Endothelial cell of umbilical vein (primary cell): ENCODE measurements around the gene PRR5L. TPM values are rescaled to one million over a fixed set of nuclear protein-coding genes. Genes with fewer than 3 reads are reported as not detected.

Experiments
- BruUV-seq: library from RNA; stranded (reverse); fragments of 400-500 nt; replicated peaks from 2 replicates; lab custom pipeline; 2021; lab: Mats Ljungman, UMichigan
- CTCF ChIA-PET: fragments of 300-600, 350-600 bp; sonication (Branson Sonifier 250); formaldehyde crosslinking; loops from one replicate; lab custom pipeline; 2021; ENCODE audit warnings: antibody characterized with exemption, inconsistent platforms; lab: Charles Lee
- POLR2A ChIA-PET: fragments of 300-600, 350-600 bp; sonication (Branson Sonifier 250); formaldehyde crosslinking; loops from one replicate; lab custom pipeline; 2021; ENCODE audit warnings: antibody characterized with exemption, inconsistent platforms; lab: Charles Lee
- DNase-seq: peaks from one replicate; pipeline ENCODE4 v3.0.0-alpha.2; 2011; ENCODE audit warnings: low read depth, low spot score
- FAIRE-seq: peaks from 2 replicates; lab custom pipeline; 2011; peaks lifted over from hg19 to GRCh38; lab: Jason Lieb, UNC
- H2AFZ ChIP-seq: 2 replicates; pipeline ENCODE4 v1.6.0; 2012; ENCODE audit warnings: low read depth, low read length, control low read depth, inconsistent platforms
- H3K27ac ChIP-seq: 2 replicates; pipeline ENCODE4 v1.5.1; 2011; ENCODE audit warnings: low read depth, mild to moderate bottlenecking, control low read depth, low read length, moderate library complexity; ENCODE audit not compliant: insufficient read depth
- H3K27me3 ChIP-seq, 2 experiments: 2 replicates each; pipeline versions ENCODE4 v1.6.0 to v1.6.1; 2011; ENCODE audit warnings: low read length in 2 of 2, mixed read lengths in 1 of 2; ENCODE audit not compliant: control insufficient read depth in 2 of 2, insufficient read depth in 2 of 2
- H3K36me3 ChIP-seq, 2 experiments: 2 replicates in 1 of 2; 3 replicates in 1 of 2; pipeline ENCODE4 v1.5.1; 2011; ENCODE audit warnings: low read length in 2 of 2, mild to moderate bottlenecking in 1 of 2, moderate library complexity in 1 of 2; ENCODE audit not compliant: control insufficient read depth in 2 of 2, insufficient read depth in 2 of 2; ENCODE audit errors: extremely low read depth in 1 of 2
- H3K4me1 ChIP-seq: 3 replicates; pipeline ENCODE4 v1.5.1; 2011; ENCODE audit warnings: mild to moderate bottlenecking, low read length; ENCODE audit not compliant: control insufficient read depth, insufficient read depth; ENCODE audit errors: extremely low read depth
- H3K4me2 ChIP-seq: 2 replicates; pipeline ENCODE4 v1.6.1; 2011; ENCODE audit warnings: low read length, control low read depth, mixed read lengths; ENCODE audit not compliant: insufficient read depth
- H3K4me3 ChIP-seq, 3 experiments: fragments of 200-600 bp in 1 of 3; sonication (generic), shearing (Covaris generic) in 1 of 3; replicated peaks in 1 of 3; 2 replicates each; pipeline ENCODE4 v1.5.1; 2011 to 2016; ENCODE audit warnings: control low read depth in 3 of 3, low read length in 3 of 3, mild to moderate bottlenecking in 2 of 3, inconsistent platforms in 1 of 3, low read depth in 1 of 3, moderate library complexity in 1 of 3; ENCODE audit not compliant: insufficient read depth in 1 of 3
- H3K79me2 ChIP-seq: 2 replicates; pipeline ENCODE4 v1.6.0; 2012; ENCODE audit warnings: low read length, inconsistent platforms; ENCODE audit not compliant: control insufficient read depth, insufficient read depth
- H3K9ac ChIP-seq: replicated peaks from 2 replicates; pipeline ENCODE3; 2011; ENCODE audit warnings: low read length, control low read depth; ENCODE audit not compliant: insufficient read depth; ENCODE audit errors: extremely low read depth
- H3K9me1 ChIP-seq: replicated peaks from 3 replicates; pipeline ENCODE4 v1.6.0; 2011; ENCODE audit warnings: mild to moderate bottlenecking, low read length; ENCODE audit not compliant: control insufficient read depth, insufficient read depth; ENCODE audit errors: extremely low read depth
- H3K9me3 ChIP-seq: replicated peaks from 2 replicates; pipeline ENCODE4 v1.5.1; 2012; ENCODE audit warnings: low read length, inconsistent platforms; ENCODE audit not compliant: control insufficient read depth, insufficient read depth
- H4K20me1 ChIP-seq: replicated peaks from 2 replicates; pipeline ENCODE3; 2011; ENCODE audit warnings: mild to moderate bottlenecking, low read length; ENCODE audit not compliant: control insufficient read depth, insufficient read depth; ENCODE audit errors: extremely low read depth
- CTCF ChIP-seq, 2 donors: IDR thresholded peaks; 1 replicate in 1 of 2; 2 replicates in 1 of 2; pipeline ENCODE4 v1.5.1; 2011; ENCODE audit warnings: low read length in 2 of 2, mild to moderate bottlenecking in 2 of 2, moderate library complexity in 2 of 2, control low read depth in 1 of 2, inconsistent platforms in 1 of 2, low read depth in 1 of 2; ENCODE audit not compliant: insufficient read depth in 1 of 2; ENCODE audit errors: extremely low read depth in 1 of 2
- EZH2 ChIP-seq: IDR thresholded peaks from 2 replicates; pipeline ENCODE4 v1.6.1; 2012; ENCODE audit warnings: borderline replicate concordance, low read depth, mild to moderate bottlenecking, moderate library complexity, low read length, inconsistent platforms; ENCODE audit not compliant: severe bottlenecking
- FOS ChIP-seq: IDR thresholded peaks from 2 replicates; pipeline ENCODE4 v1.6.1; 2011; ENCODE audit warnings: mild to moderate bottlenecking, low read length, moderate library complexity, borderline replicate concordance; ENCODE audit not compliant: insufficient read depth
- GATA2 ChIP-seq: IDR thresholded peaks from 2 replicates; pipeline ENCODE4 v1.7.0; 2011; ENCODE audit warnings: low read depth, mild to moderate bottlenecking, moderate library complexity, mixed read lengths, low read length; ENCODE audit not compliant: insufficient read length, insufficient read depth
- JUN ChIP-seq: IDR thresholded peaks from 2 replicates; pipeline ENCODE4 v1.6.1; 2011; ENCODE audit warnings: borderline replicate concordance, low read depth; ENCODE audit not compliant: insufficient read length, insufficient read depth
- MYC ChIP-seq: IDR thresholded peaks from one replicate; pipeline ENCODE4 v1.6.1; 2011; ENCODE audit warnings: mild to moderate bottlenecking, low read depth, low read length
- POLR2A ChIP-seq: IDR thresholded peaks from 2 replicates; pipeline ENCODE4 v1.6.1; 2012; ENCODE audit warnings: low read depth, mild to moderate bottlenecking, control low read depth, low read length
- POLR2AphosphoS5 ChIP-seq: IDR thresholded peaks from 2 replicates; pipeline ENCODE4 v1.6.1; 2012; ENCODE audit warnings: low read depth, mild to moderate bottlenecking, control low read depth, low read length, moderate library complexity; ENCODE audit not compliant: insufficient read depth
- dilution Hi-C: fragments of 300-500 bp; cut with MboI; formaldehyde crosslinking; loops from one replicate; pipeline ENCODE4 v1.15.0; 2019; ENCODE audit warnings: low sequenced_read_pairs; ENCODE audit not compliant: extremely low pct_ligation_motif_present
- intact Hi-C: fragments of 100-400 bp; cut with micrococcal nuclease; formaldehyde crosslinking; loops from one replicate; pipeline ENCODE4 v1.10.0; 2022
- polyA plus RNA-seq, 4 experiments: library from polyadenylated mRNA; depleted of rRNA in 3 of 4; stranded (reverse) in 3 of 4; unstranded in 1 of 4; fragments of >200 nt; gene quantifications; 2 replicates each; pipeline versions ENCODE4 v1.2.1 to v1.2.3, GENCODE V29; 2011 to 2012; ENCODE audit warnings: missing spikeins in 1 of 4
- total RNA-seq: library from RNA; stranded (reverse); gene quantifications from 2 replicates; pipeline ENCODE4 v1.2.3, GENCODE V29; 2021
- TF ChIP-seq, protein P1 (sequence below): IDR thresholded peaks from 2 replicates; pipeline ENCODE4 v1.6.1; 2011; ENCODE audit not compliant: insufficient read depth, insufficient read length

Gene PRR5L
- total and polyA plus RNA-seq, 2 donors (not counting 3 experiments of a cell fraction or from before 2014, with no cell fraction given): 2.5 to 6.1 TPM

DNA sequence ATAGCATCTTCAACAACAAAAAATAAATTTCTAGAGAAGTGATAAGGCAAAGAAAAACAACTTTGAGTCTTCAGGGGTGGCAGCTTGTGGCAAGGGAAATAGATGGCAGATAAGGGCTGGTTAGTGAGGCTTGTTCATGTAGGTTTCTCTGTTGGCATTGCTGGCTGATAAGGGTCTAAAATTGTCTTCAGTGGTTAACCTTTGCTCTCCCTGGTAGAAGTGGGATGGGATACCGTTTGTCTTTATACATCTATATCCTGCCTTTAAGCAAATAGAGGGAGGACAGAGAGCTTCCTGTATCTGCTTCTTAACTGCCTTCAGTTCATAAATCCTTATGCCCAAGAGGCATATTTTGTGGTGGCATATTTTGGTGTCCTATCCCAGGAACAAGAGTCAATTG is 156.9 kb downstream of the PRR5L start:
- TF ChIP-seq, protein P1, sequence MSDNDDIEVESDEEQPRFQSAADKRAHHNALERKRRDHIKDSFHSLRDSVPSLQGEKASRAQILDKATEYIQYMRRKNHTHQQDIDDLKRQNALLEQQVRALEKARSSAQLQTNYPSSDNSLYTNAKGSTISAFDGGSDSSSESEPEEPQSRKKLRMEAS: no peak
- TF ChIP-seq CTCF (IDR thresholded peaks at IDR 0.05; ENCODE audit: extremely low read depth in 1 of 2, insufficient read depth in 1 of 2, low read depth in 1 of 2, low read length in 2 of 2): no peak
- no peak for TF ChIP-seq POLR2AphosphoS5
- TF ChIP-seq GATA2: no peak
- no peak for TF ChIP-seq MYC
- no peak for TF ChIP-seq FOS
- no peak for TF ChIP-seq POLR2A
- no peak for TF ChIP-seq EZH2
- TF ChIP-seq JUN: no peak
- FAIRE-seq (no peak), DNase-seq (no peak)
- Histone ChIP-seq H4K20me1 (no peaks in the 10 kb centered on the region), H3K4me3 (no peak overlapping the region), H3K27ac (no peak overlapping the region), H3K9me1 (no peaks in the 10 kb centered on the region), H3K36me3 (no peaks in the 10 kb centered on the region), H3K79me2 (no peaks in the 10 kb centered on the region), H3K27me3 (no peaks in the 10 kb centered on the region), H3K4me2 (no peak overlapping the region), H2AFZ (no peak overlapping the region), H3K9me3 (no peaks in the 10 kb centered on the region), H3K4me1 (no peaks in the 10 kb centered on the region), H3K9ac (no peak overlapping the region)
- intact Hi-C loops: no loop called here
- CTCF ChIA-PET: interaction anchor here (0.8 to 3.4 kb wide), 7 partner anchors 17 to 77 kb away, joined by 3 to 13 read pairs (median 3); no protein-coding TSS in a partner anchor
- POLR2A ChIA-PET: interaction anchor here (1.1 to 1.2 kb wide), 2 partner anchors 21 to 32 kb away, joined by 3 read pairs; no protein-coding TSS in a partner anchor
- no TSS peak for BruUV-seq
- dilution Hi-C loops: no loop called here
